Erythroblast (primary cell): ENCODE results near the gene SLC39A7.

Source experiments
- GATA1 ChIP-seq: IDR thresholded peaks from 2 replicates; pipeline ENCODE4 v1.6.1; 2011; ENCODE audit warnings: low read depth, mild to moderate bottlenecking, control low read depth, low read length, moderate library complexity
- POLR2A ChIP-seq: IDR thresholded peaks from 2 replicates; pipeline ENCODE4 v1.6.1; 2011; ENCODE audit warnings: mild to moderate bottlenecking, low read length

GRCh38 chr6:33168284-33168601 lies 32.4 kb upstream of the SLC39A7 start:
- TF ChIP-seq POLR2A (no peak), GATA1 (no peak)
